ENCODE data around the gene DDOST. TPM values are rescaled to one million over a fixed set of nuclear protein-coding genes. Genes with fewer than 3 reads are reported as not detected.

The DDOST gene
- total and polyA plus RNA-seq, 2 experiments from 2014 or later, result 151 to 270 TPM

DNA sequence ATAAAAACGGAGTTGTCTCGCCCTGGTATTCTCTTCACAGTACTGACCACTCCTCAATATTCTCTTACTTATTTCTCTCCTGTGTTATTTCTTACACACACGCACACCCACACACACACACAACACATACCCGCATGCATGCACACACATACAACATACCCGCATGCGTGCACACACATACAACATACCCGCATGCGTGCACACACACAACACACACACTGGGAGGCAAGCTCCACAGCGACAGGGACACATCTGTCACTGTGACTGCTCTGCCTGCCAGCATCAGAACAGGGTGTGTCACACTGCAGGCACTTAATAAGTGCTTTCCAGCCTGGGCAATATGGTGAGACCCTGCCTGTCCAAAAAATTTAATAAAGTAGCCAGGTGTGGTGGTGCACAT is 20.8 kb upstream of the DDOST start:
- H3K36me3 ChIP-seq (ENCODE audit: insufficient read depth), result no peaks in the 10 kb centered on the region
- Mint-ChIP-seq H3K27ac (no peak overlapping the region), H3K4me1 (peaks cover 4% of the 10 kb centered on the region; the same call in 2 of the 3 replicates)

More for the DNA sequence above, 20.8 kb upstream of the DDOST start:
- H3K27me3 Mint-ChIP-seq (ENCODE audit: insufficient read depth, low read depth, poor library complexity), result peaks cover 4% of the 10 kb centered on the region
- Histone ChIP-seq H3K4me2 (no peak overlapping the region), H4K20me1 (replicated peaks; ENCODE audit: insufficient read depth) (no peaks in the 10 kb centered on the region), H3K79me2 (replicated peaks; ENCODE audit: insufficient read depth) (no peaks in the 10 kb centered on the region), H3K4me1 (ENCODE audit: insufficient read depth) (no peaks in the 10 kb centered on the region), H3K27me3 (ENCODE audit: insufficient read depth) (no peaks in the 10 kb centered on the region), H3F3A (replicated peaks; ENCODE audit: low read depth) (no peaks in the 10 kb centered on the region), H3K4me3 (no peak overlapping the region), H3K27ac (ENCODE audit: low read depth) (no peak overlapping the region), H2AFZ (no peak overlapping the region), H3K9me2 (ENCODE audit: insufficient read depth) (no peaks in the 10 kb centered on the region)
- H3K9me3 Mint-ChIP-seq, result no peaks in the 10 kb centered on the region
- DNase-seq (ENCODE audit: low spot score) (no peak), ATAC-seq (no peak)
- no peak overlapping the region for H3K4me3 Mint-ChIP-seq
- peaks cover 29% of the 10 kb centered on the region for H3K36me3 Mint-ChIP-seq (ENCODE audit: low read depth)
- TF ChIP-seq, protein P1, sequence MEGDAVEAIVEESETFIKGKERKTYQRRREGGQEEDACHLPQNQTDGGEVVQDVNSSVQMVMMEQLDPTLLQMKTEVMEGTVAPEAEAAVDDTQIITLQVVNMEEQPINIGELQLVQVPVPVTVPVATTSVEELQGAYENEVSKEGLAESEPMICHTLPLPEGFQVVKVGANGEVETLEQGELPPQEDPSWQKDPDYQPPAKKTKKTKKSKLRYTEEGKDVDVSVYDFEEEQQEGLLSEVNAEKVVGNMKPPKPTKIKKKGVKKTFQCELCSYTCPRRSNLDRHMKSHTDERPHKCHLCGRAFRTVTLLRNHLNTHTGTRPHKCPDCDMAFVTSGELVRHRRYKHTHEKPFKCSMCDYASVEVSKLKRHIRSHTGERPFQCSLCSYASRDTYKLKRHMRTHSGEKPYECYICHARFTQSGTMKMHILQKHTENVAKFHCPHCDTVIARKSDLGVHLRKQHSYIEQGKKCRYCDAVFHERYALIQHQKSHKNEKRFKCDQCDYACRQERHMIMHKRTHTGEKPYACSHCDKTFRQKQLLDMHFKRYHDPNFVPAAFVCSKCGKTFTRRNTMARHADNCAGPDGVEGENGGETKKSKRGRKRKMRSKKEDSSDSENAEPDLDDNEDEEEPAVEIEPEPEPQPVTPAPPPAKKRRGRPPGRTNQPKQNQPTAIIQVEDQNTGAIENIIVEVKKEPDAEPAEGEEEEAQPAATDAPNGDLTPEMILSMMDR (conservative IDR thresholded peaks at IDR 0.05; ENCODE audit: low read depth in 2 of 2), result no peak
- TF ChIP-seq STAT1 (IDR thresholded peaks at IDR 0.05; ENCODE audit: unreplicated experiment), result no peak
- no peak for TF ChIP-seq CREB1 (CRISPR knock-in tag; IDR thresholded peaks at IDR 0.05; ENCODE audit: low read depth)
- TF ChIP-seq, protein P2, sequence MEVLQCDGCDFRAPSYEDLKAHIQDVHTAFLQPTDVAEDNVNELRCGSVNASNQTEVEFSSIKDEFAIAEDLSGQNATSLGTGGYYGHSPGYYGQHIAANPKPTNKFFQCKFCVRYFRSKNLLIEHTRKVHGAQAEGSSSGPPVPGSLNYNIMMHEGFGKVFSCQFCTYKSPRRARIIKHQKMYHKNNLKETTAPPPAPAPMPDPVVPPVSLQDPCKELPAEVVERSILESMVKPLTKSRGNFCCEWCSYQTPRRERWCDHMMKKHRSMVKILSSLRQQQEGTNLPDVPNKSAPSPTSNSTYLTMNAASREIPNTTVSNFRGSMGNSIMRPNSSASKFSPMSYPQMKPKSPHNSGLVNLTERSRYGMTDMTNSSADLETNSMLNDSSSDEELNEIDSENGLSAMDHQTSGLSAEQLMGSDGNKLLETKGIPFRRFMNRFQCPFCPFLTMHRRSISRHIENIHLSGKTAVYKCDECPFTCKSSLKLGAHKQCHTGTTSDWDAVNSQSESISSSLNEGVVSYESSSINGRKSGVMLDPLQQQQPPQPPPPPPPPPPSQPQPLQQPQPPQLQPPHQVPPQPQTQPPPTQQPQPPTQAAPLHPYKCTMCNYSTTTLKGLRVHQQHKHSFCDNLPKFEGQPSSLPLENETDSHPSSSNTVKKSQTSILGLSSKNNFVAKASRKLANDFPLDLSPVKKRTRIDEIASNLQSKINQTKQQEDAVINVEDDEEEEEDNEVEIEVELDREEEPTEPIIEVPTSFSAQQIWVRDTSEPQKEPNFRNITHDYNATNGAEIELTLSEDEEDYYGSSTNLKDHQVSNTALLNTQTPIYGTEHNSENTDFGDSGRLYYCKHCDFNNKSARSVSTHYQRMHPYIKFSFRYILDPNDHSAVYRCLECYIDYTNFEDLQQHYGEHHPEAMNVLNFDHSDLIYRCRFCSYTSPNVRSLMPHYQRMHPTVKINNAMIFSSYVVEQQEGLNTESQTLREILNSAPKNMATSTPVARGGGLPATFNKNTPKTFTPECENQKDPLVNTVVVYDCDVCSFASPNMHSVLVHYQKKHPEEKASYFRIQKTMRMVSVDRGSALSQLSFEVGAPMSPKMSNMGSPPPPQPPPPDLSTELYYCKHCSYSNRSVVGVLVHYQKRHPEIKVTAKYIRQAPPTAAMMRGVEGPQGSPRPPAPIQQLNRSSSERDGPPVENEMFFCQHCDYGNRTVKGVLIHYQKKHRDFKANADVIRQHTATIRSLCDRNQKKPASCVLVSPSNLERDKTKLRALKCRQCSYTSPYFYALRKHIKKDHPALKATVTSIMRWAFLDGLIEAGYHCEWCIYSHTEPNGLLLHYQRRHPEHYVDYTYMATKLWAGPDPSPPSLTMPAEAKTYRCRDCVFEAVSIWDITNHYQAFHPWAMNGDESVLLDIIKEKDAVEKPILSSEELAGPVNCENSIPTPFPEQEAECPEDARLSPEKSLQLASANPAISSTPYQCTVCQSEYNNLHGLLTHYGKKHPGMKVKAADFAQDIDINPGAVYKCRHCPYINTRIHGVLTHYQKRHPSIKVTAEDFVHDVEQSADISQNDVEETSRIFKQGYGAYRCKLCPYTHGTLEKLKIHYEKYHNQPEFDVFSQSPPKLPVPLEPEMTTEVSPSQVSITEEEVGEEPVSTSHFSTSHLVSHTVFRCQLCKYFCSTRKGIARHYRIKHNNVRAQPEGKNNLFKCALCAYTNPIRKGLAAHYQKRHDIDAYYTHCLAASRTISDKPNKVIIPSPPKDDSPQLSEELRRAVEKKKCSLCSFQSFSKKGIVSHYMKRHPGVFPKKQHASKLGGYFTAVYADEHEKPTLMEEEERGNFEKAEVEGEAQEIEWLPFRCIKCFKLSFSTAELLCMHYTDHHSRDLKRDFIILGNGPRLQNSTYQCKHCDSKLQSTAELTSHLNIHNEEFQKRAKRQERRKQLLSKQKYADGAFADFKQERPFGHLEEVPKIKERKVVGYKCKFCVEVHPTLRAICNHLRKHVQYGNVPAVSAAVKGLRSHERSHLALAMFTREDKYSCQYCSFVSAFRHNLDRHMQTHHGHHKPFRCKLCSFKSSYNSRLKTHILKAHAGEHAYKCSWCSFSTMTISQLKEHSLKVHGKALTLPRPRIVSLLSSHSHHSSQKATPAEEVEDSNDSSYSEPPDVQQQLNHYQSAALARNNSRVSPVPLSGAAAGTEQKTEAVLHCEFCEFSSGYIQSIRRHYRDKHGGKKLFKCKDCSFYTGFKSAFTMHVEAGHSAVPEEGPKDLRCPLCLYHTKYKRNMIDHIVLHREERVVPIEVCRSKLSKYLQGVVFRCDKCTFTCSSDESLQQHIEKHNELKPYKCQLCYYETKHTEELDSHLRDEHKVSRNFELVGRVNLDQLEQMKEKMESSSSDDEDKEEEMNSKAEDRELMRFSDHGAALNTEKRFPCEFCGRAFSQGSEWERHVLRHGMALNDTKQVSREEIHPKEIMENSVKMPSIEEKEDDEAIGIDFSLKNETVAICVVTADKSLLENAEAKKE (CRISPR knock-in tag; IDR thresholded peaks at IDR 0.05), result no peak
- TF ChIP-seq, protein P3, sequence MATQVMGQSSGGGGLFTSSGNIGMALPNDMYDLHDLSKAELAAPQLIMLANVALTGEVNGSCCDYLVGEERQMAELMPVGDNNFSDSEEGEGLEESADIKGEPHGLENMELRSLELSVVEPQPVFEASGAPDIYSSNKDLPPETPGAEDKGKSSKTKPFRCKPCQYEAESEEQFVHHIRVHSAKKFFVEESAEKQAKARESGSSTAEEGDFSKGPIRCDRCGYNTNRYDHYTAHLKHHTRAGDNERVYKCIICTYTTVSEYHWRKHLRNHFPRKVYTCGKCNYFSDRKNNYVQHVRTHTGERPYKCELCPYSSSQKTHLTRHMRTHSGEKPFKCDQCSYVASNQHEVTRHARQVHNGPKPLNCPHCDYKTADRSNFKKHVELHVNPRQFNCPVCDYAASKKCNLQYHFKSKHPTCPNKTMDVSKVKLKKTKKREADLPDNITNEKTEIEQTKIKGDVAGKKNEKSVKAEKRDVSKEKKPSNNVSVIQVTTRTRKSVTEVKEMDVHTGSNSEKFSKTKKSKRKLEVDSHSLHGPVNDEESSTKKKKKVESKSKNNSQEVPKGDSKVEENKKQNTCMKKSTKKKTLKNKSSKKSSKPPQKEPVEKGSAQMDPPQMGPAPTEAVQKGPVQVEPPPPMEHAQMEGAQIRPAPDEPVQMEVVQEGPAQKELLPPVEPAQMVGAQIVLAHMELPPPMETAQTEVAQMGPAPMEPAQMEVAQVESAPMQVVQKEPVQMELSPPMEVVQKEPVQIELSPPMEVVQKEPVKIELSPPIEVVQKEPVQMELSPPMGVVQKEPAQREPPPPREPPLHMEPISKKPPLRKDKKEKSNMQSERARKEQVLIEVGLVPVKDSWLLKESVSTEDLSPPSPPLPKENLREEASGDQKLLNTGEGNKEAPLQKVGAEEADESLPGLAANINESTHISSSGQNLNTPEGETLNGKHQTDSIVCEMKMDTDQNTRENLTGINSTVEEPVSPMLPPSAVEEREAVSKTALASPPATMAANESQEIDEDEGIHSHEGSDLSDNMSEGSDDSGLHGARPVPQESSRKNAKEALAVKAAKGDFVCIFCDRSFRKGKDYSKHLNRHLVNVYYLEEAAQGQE (IDR thresholded peaks at IDR 0.05; ENCODE audit: unreplicated experiment), result no peak
- TF ChIP-seq NANOG (IDR thresholded peaks at IDR 0.05; ENCODE audit: borderline replicate concordance), result no peak
- TF ChIP-seq, protein P4, sequence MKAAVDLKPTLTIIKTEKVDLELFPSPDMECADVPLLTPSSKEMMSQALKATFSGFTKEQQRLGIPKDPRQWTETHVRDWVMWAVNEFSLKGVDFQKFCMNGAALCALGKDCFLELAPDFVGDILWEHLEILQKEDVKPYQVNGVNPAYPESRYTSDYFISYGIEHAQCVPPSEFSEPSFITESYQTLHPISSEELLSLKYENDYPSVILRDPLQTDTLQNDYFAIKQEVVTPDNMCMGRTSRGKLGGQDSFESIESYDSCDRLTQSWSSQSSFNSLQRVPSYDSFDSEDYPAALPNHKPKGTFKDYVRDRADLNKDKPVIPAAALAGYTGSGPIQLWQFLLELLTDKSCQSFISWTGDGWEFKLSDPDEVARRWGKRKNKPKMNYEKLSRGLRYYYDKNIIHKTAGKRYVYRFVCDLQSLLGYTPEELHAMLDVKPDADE (IDR thresholded peaks at IDR 0.05), result no peak
- TF ChIP-seq POLR2AphosphoS5 (IDR thresholded peaks at IDR 0.05; ENCODE audit: low read depth), result no peak

Measured in GM23338 (cell line).